Aorta (tissue), 5 donors: ENCODE data around the gene KRI1. TPM values are rescaled to one million over a fixed set of nuclear protein-coding genes. Genes with fewer than 3 reads are reported as not detected.

Source experiments
- ATAC-seq: fragments of 200-7000 bp; cut with Tn5 transposase; one replicate; pipeline ENCODE4 v1.9.1; 2022; ENCODE audit warnings: moderate library complexity; ENCODE audit not compliant: low FRiP score
- DNase-seq, 2 donors: peaks; one replicate each; pipeline ENCODE4 v3.0.0-alpha.2; 2020
- H3K27ac ChIP-seq, 2 donors: one replicate each; pipeline ENCODE4 v1.5.1; 2013; ENCODE audit warnings: low read length in 2 of 2, mild to moderate bottlenecking in 2 of 2, moderate library complexity in 2 of 2, control low read depth in 1 of 2, inconsistent platforms in 1 of 2, low read depth in 1 of 2
- H3K27me3 ChIP-seq, 2 donors: one replicate each; pipeline ENCODE4 v1.6.1; 2013; ENCODE audit warnings: control low read depth in 1 of 2, low read length in 1 of 2, mild to moderate bottlenecking in 1 of 2, moderate library complexity in 1 of 2; ENCODE audit not compliant: insufficient read depth in 2 of 2, control insufficient read depth in 1 of 2
- H3K36me3 ChIP-seq, 2 donors: one replicate each; pipeline ENCODE4 v1.6.1; 2013; ENCODE audit warnings: control low read depth in 1 of 2, low read length in 1 of 2, mild to moderate bottlenecking in 1 of 2; ENCODE audit not compliant: insufficient read depth in 2 of 2, control insufficient read depth in 1 of 2
- H3K4me1 ChIP-seq, 2 donors: one replicate each; pipeline ENCODE4 v1.6.1; 2013; ENCODE audit warnings: low read length in 2 of 2, control low read depth in 1 of 2, mild to moderate bottlenecking in 1 of 2, moderate library complexity in 1 of 2; ENCODE audit not compliant: insufficient read depth in 2 of 2, control insufficient read depth in 1 of 2
- H3K4me3 ChIP-seq, 2 donors: one replicate each; pipeline ENCODE4 v1.5.1; 2013; ENCODE audit warnings: low read length in 2 of 2, control low read depth in 1 of 2, mild to moderate bottlenecking in 1 of 2
- H3K9me3 ChIP-seq: one replicate; pipeline ENCODE4 v1.6.1; 2013; ENCODE audit warnings: mild to moderate bottlenecking, low read length; ENCODE audit not compliant: control insufficient read depth
- WGBS, 2 donors: extraction: QIAGEN DNeasy Blood & Tissue Kit; methylation state at CpG; one replicate each; pipeline ENCODE4 v1.1.7; 2013; 5-methylcytosine and 5-hydroxymethylcytosine counted together
- intact Hi-C, 2 donors: fragments of 100-400 bp; cut with DNase I; formaldehyde crosslinking; loops; one replicate each; pipeline versions ENCODE4 v1.14.2 to v1.15.0; 2022
- microRNA-seq, 2 donors: library from miRNA; unstranded; fragments of <30 nt; microRNA quantifications; one replicate each; pipeline ENCODE4 v1.2.0, GENCODE V29; 2020
- polyA plus RNA-seq, 2 donors: library from polyadenylated mRNA; stranded (reverse); fragments of 200-250 nt; gene quantifications; one replicate each; pipeline ENCODE4 v1.2.3, GENCODE V29; 2013
- total RNA-seq, 2 donors: library from RNA; stranded (reverse); fragmentation: NEBNext Ultra II Directional; extraction: Animal tissue kit (Norgen Biotek cat#: 25700); gene quantifications; one replicate each; pipeline ENCODE4 v1.2.1, GENCODE V29; 2021
- donor health status: healthy with polysubstance abuse.
- donor health status: Bipolar disorder and iron deficiency.
- donor health status: DM: no; HTN: no; CAD: no.
- donor health status: DM: no; HTN: no; CAD: no.
- donor health status: DM: yes; HTN: yes; CAD: no.

Gene KRI1
- total and polyA plus RNA-seq, 4 donors = 6.4 to 41.0 (median 17.3) TPM

DNA sequence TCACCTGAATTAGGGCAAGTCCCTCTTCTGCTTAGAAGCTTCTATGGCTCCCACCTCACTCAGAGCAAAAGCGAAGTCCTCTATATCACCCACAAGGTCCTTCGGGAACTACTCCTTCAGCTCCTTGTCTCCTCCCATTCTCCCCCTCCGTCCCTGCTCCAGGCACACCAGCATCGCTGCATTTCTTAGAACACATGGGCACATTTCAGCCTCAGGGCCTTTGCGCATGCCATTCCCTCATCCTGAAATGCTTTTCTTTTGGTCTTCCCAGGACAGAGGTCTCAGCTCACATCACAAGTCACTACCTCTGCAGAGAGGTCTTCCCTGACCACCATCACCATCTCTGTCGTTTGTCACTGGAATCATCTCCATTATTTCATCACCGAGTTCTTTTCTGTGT is 52.6 kb downstream of the KRI1 start:
- WGBS, 2 donors = 90 to 92% methylated on average over 7 of the region's 7 CpGs
- intact Hi-C loops = no loop called here
- ATAC-seq = no peak
- H3K27me3 ChIP-seq = no peaks in the 10 kb centered on the region
- no peak overlapping the region for H3K27ac ChIP-seq
- H3K4me3 ChIP-seq = no peak overlapping the region
- DNase-seq = no peak
- no peaks in the 10 kb centered on the region for H3K36me3 ChIP-seq
- H3K9me3 ChIP-seq = no peaks in the 10 kb centered on the region
- no peaks in the 10 kb centered on the region for H3K4me1 ChIP-seq

DNA sequence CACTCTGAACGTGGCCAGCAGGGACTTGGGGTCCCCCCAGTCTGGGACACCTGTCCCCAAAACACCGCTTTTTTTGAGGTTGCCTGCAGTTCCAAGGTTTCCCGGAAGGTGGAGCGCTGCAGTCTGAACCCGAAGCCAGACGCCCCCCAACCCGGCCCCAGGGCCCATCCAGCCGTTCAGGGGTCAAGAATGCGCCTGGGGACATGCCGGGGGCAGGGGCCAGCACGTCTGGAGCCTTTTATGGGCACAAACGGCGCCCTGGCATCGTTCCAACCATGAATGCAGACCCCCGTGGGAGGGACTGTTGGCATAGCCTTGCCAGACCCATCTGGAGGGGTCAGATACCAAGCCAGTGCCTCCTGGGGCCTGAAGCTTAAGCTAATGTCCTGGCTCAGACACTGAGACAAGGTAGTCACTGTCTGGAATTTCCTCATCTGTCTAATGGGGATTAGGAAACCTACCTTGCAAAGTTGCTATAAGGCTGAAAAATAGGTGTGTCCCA is 55.5 kb downstream of the KRI1 start:
- Histone ChIP-seq H3K27me3 (no peaks in the 10 kb centered on the region), H3K4me1 (no peaks in the 10 kb centered on the region), H3K4me3 (no peak overlapping the region), H3K27ac (no peak overlapping the region), H3K9me3 (no peaks in the 10 kb centered on the region), H3K36me3 (no peaks in the 10 kb centered on the region)
- peak in 1 of 2 donors; percentile 71 for DNase-seq
- WGBS, 2 donors = 12% methylated on average over 15 of the region's 15 CpGs
- ATAC-seq = no peak
- intact Hi-C loops = no loop called here

DNA sequence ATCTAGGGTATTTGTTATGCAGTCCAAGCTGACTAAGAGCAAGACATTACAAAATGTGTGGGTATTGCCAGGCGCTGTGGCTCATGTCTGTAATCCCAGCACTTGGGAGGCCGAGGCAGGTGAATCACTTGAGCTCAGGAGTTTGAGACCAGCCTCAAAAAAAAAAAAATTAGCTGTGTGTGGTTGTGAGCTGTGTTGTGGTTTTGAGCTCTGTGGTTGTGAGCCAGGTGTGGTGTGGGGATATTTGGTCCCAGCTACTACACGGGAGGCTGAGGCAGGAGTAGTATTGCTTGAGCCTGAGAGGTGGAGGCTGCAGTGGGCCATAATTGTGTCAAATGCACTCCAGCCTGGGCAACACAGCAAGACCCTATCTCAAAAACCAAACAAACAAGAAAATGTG is 57.1 kb downstream of the KRI1 start:
- H3K27me3 ChIP-seq = no peaks in the 10 kb centered on the region
- no peak overlapping the region for H3K4me3 ChIP-seq
- H3K36me3 ChIP-seq = no peaks in the 10 kb centered on the region
- H3K27ac ChIP-seq = no peak overlapping the region
- no peak for DNase-seq
- H3K4me1 ChIP-seq = no peaks in the 10 kb centered on the region
- H3K9me3 ChIP-seq = no peaks in the 10 kb centered on the region
- intact Hi-C loops = no loop called here
- no peak for ATAC-seq
- WGBS, 2 donors = 86% methylated on average over 3 of the region's 3 CpGs

DNA sequence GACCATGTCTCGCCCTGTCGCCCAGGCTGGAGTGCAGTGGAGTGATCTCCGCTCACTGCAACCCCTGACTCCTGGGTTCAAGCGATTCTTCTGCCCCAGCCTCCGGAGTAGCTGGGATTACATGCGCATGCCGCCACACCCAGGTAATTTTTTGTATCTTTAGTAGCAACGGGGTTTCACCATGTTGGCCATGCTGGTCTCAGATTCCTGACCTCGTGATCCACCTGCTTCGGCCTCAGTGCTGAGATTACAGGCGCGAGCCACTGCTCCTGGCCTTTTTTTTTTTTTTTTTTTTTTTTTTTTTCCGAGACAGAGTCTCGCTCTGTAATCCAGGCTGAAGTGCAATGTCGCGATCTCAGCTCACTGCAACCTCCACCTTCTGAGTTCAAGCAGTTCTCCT is 57.8 kb downstream of the KRI1 start:
- DNase-seq (no peak), ATAC-seq (no peak)
- H3K4me3 ChIP-seq = no peak overlapping the region
- H3K27me3 ChIP-seq = no peaks in the 10 kb centered on the region
- no peak overlapping the region for H3K27ac ChIP-seq
- intact Hi-C loops = no loop called here
- no peaks in the 10 kb centered on the region for H3K4me1 ChIP-seq
- 87 to 88% methylated on average over 15 to 16 of the region's 16 CpGs for WGBS, 2 donors
- no peaks in the 10 kb centered on the region for H3K36me3 ChIP-seq
- H3K9me3 ChIP-seq = no peaks in the 10 kb centered on the region

DNA sequence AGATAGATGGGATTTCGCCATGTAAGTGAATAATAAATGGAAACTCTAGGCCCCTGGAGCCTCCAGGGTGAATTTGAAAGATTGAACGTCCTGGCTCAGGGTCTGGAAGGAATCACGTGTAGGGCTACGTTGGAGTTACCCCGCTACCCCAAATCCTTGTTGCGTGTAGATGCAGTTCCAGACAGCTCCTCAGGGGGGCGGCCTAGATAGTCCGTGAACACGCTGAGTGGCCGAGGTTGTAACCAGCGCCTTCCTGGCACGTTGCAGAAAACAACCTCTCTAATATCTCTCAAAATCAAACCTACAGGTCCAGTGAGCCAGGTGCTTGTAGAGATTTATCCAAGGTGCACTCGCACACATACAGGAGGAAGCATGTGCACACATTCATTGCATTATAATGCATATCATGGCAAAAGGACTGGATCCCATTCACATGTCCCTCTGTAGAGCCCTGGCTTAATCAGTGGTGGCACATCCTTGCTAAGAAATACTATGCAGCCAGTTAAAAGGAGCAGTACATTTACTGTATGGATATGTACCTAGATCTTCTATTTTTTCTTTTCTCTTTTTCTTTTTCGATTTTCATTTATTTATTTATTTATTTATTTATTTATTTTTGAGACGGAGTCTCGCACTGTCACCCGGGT is 60.1 kb downstream of the KRI1 start:
- intact Hi-C loops = no loop called here
- H3K4me1 ChIP-seq = no peaks in the 10 kb centered on the region
- ATAC-seq (peak; percentile 53), DNase-seq (peak; percentile 85 to 92)
- H3K36me3 ChIP-seq = no peaks in the 10 kb centered on the region
- no peak overlapping the region for H3K4me3 ChIP-seq
- WGBS, 2 donors = 30 to 31% methylated on average over 17 of the region's 17 CpGs
- no peak overlapping the region for H3K27ac ChIP-seq
- no peaks in the 10 kb centered on the region for H3K9me3 ChIP-seq
- H3K27me3 ChIP-seq = no peaks in the 10 kb centered on the region

Small RNA genes within 50 kb of the gene (microRNA-seq; reads per million reads assigned to microRNA genes)
- 0 reads per million in 2 donors for gene MIR1238

Other genes starting within 250 kb of the KRI1 start
- 10 to 100 TPM in 1 of 2 donors, 1 to 10 TPM in 1; 7.5 to 17.3 TPM for gene FDX2, start 250.0 kb downstream of the KRI1 start, total RNA-seq
- gene FDX2, start 250.0 kb downstream of the KRI1 start, polyA plus RNA-seq = 10 to 100 TPM; 25.8 to 26.0 TPM
- gene RAVER1, start 232.5 kb downstream of the KRI1 start, total RNA-seq = 10 to 100 TPM; 24.0 TPM
- gene RAVER1, start 232.5 kb downstream of the KRI1 start, polyA plus RNA-seq = 10 to 100 TPM in 1 of 2 donors, 1 to 10 TPM in 1; 7.9 to 10.4 TPM
- 10 to 100 TPM; 10.1 to 10.5 TPM for gene ICAM3, start 226.4 kb downstream of the KRI1 start, total RNA-seq
- 1 to 10 TPM; 6.3 to 7.8 TPM for gene ICAM3, start 226.4 kb downstream of the KRI1 start, polyA plus RNA-seq
- gene TYK2, start 185.4 kb downstream of the KRI1 start, total RNA-seq = 100 to 1,000 TPM in 1 of 2 donors, 10 to 100 TPM in 1; 84.5 to 128 TPM
- 100 to 1,000 TPM in 1 of 2 donors, 10 to 100 TPM in 1; 33.2 to 253 TPM for gene TYK2, start 185.4 kb downstream of the KRI1 start, polyA plus RNA-seq
- 100 to 1,000 TPM; 124 to 146 TPM for gene CDC37, start 162.5 kb downstream of the KRI1 start, total RNA-seq
- 100 to 1,000 TPM; 121 to 260 TPM for gene CDC37, start 162.5 kb downstream of the KRI1 start, polyA plus RNA-seq
- gene PDE4A, start 145.5 kb downstream of the KRI1 start, total RNA-seq = 10 to 100 TPM; 12.3 to 30.2 TPM
- gene PDE4A, start 145.5 kb downstream of the KRI1 start, polyA plus RNA-seq = 10 to 100 TPM in 1 of 2 donors, 1 to 10 TPM in 1; 8.6 to 13.6 TPM
- gene KEAP1, start 62.7 kb downstream of the KRI1 start, total RNA-seq = 10 to 100 TPM; 43.6 to 62.8 TPM
- gene KEAP1, start 62.7 kb downstream of the KRI1 start, polyA plus RNA-seq = 10 to 100 TPM; 30.9 to 56.2 TPM
- gene S1PR5, start 48.6 kb downstream of the KRI1 start, total RNA-seq = under 1 TPM; 0.39 to 0.99 TPM
- 1 to 10 TPM; 1.3 to 1.6 TPM for gene S1PR5, start 48.6 kb downstream of the KRI1 start, polyA plus RNA-seq
- 10 to 100 TPM; 14.0 to 17.2 TPM for gene ATG4D, start 22.1 kb downstream of the KRI1 start, total RNA-seq
- gene ATG4D, start 22.1 kb downstream of the KRI1 start, polyA plus RNA-seq = 10 to 100 TPM; 17.7 to 42.6 TPM
- gene CDKN2D, start 3.0 kb upstream of the KRI1 start, total RNA-seq = 10 to 100 TPM; 11.8 to 19.2 TPM
- gene CDKN2D, start 3.0 kb upstream of the KRI1 start, polyA plus RNA-seq = 10 to 100 TPM; 17.9 to 23.0 TPM
- gene AP1M2, start 21.3 kb upstream of the KRI1 start, total RNA-seq = not detected
- gene AP1M2, start 21.3 kb upstream of the KRI1 start, polyA plus RNA-seq = 10 to 100 TPM in 1 of 2 donors, under 1 TPM in 1; 0.05 to 15.0 TPM
- gene SLC44A2, start 59.5 kb upstream of the KRI1 start, total RNA-seq = 100 to 1,000 TPM; 158 to 176 TPM
- 100 to 1,000 TPM in 1 of 2 donors, 10 to 100 TPM in 1; 30.9 to 146 TPM for gene SLC44A2, start 59.5 kb upstream of the KRI1 start, polyA plus RNA-seq
- gene ILF3, start 88.3 kb upstream of the KRI1 start, total RNA-seq = 100 to 1,000 TPM; 168 to 190 TPM
- gene ILF3, start 88.3 kb upstream of the KRI1 start, polyA plus RNA-seq = 100 to 1,000 TPM in 1 of 2 donors, 10 to 100 TPM in 1; 40.2 to 111 TPM
- 10 to 100 TPM; 25.0 to 31.5 TPM for gene QTRT1, start 135.4 kb upstream of the KRI1 start, total RNA-seq
- gene QTRT1, start 135.4 kb upstream of the KRI1 start, polyA plus RNA-seq = 100 to 1,000 TPM in 1 of 2 donors, 10 to 100 TPM in 1; 54.2 to 243 TPM
- 100 to 1,000 TPM; 118 to 160 TPM for gene DNM2, start 152.1 kb upstream of the KRI1 start, total RNA-seq
- 10 to 100 TPM; 51.7 to 89.7 TPM for gene DNM2, start 152.1 kb upstream of the KRI1 start, polyA plus RNA-seq